CD8-positive, alpha-beta memory T cell (primary cell): ENCODE data around the gene KAT5. TPM values are rescaled to one million over a fixed set of nuclear protein-coding genes. Genes with fewer than 3 reads are reported as not detected.

Experiments used
- polyA plus RNA-seq: library from polyadenylated mRNA; unstranded; fragments of 300-500 nt; fragmentation: Illumina TruSeq; gene quantifications from one replicate; pipeline ENCODE4 v1.2.3, GENCODE V29; 2021
- total RNA-seq, 2 experiments: library from RNA; stranded (reverse); gene quantifications; one replicate each; pipeline ENCODE4 v1.2.3, GENCODE V29; 2021

The KAT5 gene
- total and polyA plus RNA-seq, 3 experiments from 2014 or later: 49.5 to 87.1 (median 79.9) TPM

Other genes with a start within 250 kb of the KAT5 start
- 1,000 to 10,000 TPM; 4,639 to 4,912 TPM for gene MALAT1, start 213.2 kb upstream of the KAT5 start, total RNA-seq
- 2,529 TPM for gene MALAT1, start 213.2 kb upstream of the KAT5 start, polyA plus RNA-seq
- gene SCYL1, start 187.2 kb upstream of the KAT5 start, total RNA-seq: 10 to 100 TPM; 85.1 to 88.5 TPM
- 42.1 TPM for gene SCYL1, start 187.2 kb upstream of the KAT5 start, polyA plus RNA-seq
- 10 to 100 TPM; 33.2 to 35.4 TPM for gene LTBP3, start 153.9 kb upstream of the KAT5 start, total RNA-seq
- gene LTBP3, start 153.9 kb upstream of the KAT5 start, polyA plus RNA-seq: 17.9 TPM
- gene ZNRD2, start 141.8 kb upstream of the KAT5 start, total RNA-seq: 10 to 100 TPM; 69.6 to 77.9 TPM
- gene ZNRD2, start 141.8 kb upstream of the KAT5 start, polyA plus RNA-seq: 81.4 TPM
- gene FAM89B, start 139.7 kb upstream of the KAT5 start, total RNA-seq: 10 to 100 TPM; 30.8 to 34.1 TPM
- gene FAM89B, start 139.7 kb upstream of the KAT5 start, polyA plus RNA-seq: 138 TPM
- gene EHBP1L1, start 136.2 kb upstream of the KAT5 start, total RNA-seq: 100 to 1,000 TPM in 1 of 2 experiments, 10 to 100 TPM in 1; 97.3 to 100 TPM
- 25.1 TPM for gene EHBP1L1, start 136.2 kb upstream of the KAT5 start, polyA plus RNA-seq
- gene KCNK7, start 116.5 kb upstream of the KAT5 start, total RNA-seq: under 1 TPM; 0.59 to 0.64 TPM
- gene KCNK7, start 116.5 kb upstream of the KAT5 start, polyA plus RNA-seq: not detected
- gene MAP3K11, start 98.0 kb upstream of the KAT5 start, total RNA-seq: 10 to 100 TPM; 61.6 to 65.5 TPM
- 23.5 TPM for gene MAP3K11, start 98.0 kb upstream of the KAT5 start, polyA plus RNA-seq
- gene PCNX3, start 96.5 kb upstream of the KAT5 start, total RNA-seq: 10 to 100 TPM; 46.4 to 53.1 TPM
- 8.5 TPM for gene PCNX3, start 96.5 kb upstream of the KAT5 start, polyA plus RNA-seq
- 100 to 1,000 TPM; 111 to 123 TPM for gene SIPA1, start 74.2 kb upstream of the KAT5 start, total RNA-seq
- 335 TPM for gene SIPA1, start 74.2 kb upstream of the KAT5 start, polyA plus RNA-seq
- gene RELA, start 49.3 kb upstream of the KAT5 start, total RNA-seq: 10 to 100 TPM; 87.3 to 89.7 TPM
- gene RELA, start 49.3 kb upstream of the KAT5 start, polyA plus RNA-seq: 76.0 TPM
- 100 to 1,000 TPM; 106 to 114 TPM for gene RNASEH2C, start 8.5 kb downstream of the KAT5 start, total RNA-seq
- gene RNASEH2C, start 8.5 kb downstream of the KAT5 start, polyA plus RNA-seq: 87.7 TPM
- gene AP5B1, start 68.7 kb downstream of the KAT5 start, total RNA-seq: 10 to 100 TPM; 16.2 to 17.4 TPM
- gene AP5B1, start 68.7 kb downstream of the KAT5 start, polyA plus RNA-seq: 18.1 TPM
- gene OVOL1, start 74.8 kb downstream of the KAT5 start, total RNA-seq: not detected
- not detected for gene OVOL1, start 74.8 kb downstream of the KAT5 start, polyA plus RNA-seq
- gene SNX32, start 121.7 kb downstream of the KAT5 start, total RNA-seq: 1 to 10 TPM; 2.0 to 2.8 TPM
- 0.77 TPM for gene SNX32, start 121.7 kb downstream of the KAT5 start, polyA plus RNA-seq
- gene CFL1, start 145.9 kb downstream of the KAT5 start, total RNA-seq: 1,000 to 10,000 TPM; 1,172 to 1,226 TPM
- 3,347 TPM for gene CFL1, start 145.9 kb downstream of the KAT5 start, polyA plus RNA-seq
- 10 to 100 TPM; 84.7 to 85.8 TPM for gene MUS81, start 148.2 kb downstream of the KAT5 start, total RNA-seq
- 35.2 TPM for gene MUS81, start 148.2 kb downstream of the KAT5 start, polyA plus RNA-seq
- gene EFEMP2, start 160.5 kb downstream of the KAT5 start, total RNA-seq: 1 to 10 TPM; 3.9 to 4.0 TPM
- 0.23 TPM for gene EFEMP2, start 160.5 kb downstream of the KAT5 start, polyA plus RNA-seq
- gene CTSW, start 167.6 kb downstream of the KAT5 start, total RNA-seq: 10 to 100 TPM; 40.9 to 44.3 TPM
- 1,046 TPM for gene CTSW, start 167.6 kb downstream of the KAT5 start, polyA plus RNA-seq
- 100 to 1,000 TPM; 121 to 123 TPM for gene FIBP, start 176.2 kb downstream of the KAT5 start, total RNA-seq
- 78.6 TPM for gene FIBP, start 176.2 kb downstream of the KAT5 start, polyA plus RNA-seq
- gene CCDC85B, start 178.4 kb downstream of the KAT5 start, total RNA-seq: 10 to 100 TPM; 81.3 to 86.7 TPM
- 94.4 TPM for gene CCDC85B, start 178.4 kb downstream of the KAT5 start, polyA plus RNA-seq
- gene FOSL1, start 188.1 kb downstream of the KAT5 start, total RNA-seq: 10 to 100 TPM; 26.4 to 26.9 TPM
- gene FOSL1, start 188.1 kb downstream of the KAT5 start, polyA plus RNA-seq: 0.51 TPM
- 10 to 100 TPM; 18.7 to 21.4 TPM for gene C11orf68, start 206.8 kb downstream of the KAT5 start, total RNA-seq
- 70.3 TPM for gene C11orf68, start 206.8 kb downstream of the KAT5 start, polyA plus RNA-seq
- gene DRAP1, start 207.2 kb downstream of the KAT5 start, total RNA-seq: 100 to 1,000 TPM in 1 of 2 experiments, 10 to 100 TPM in 1; 94.6 to 103 TPM
- 115 TPM for gene DRAP1, start 207.2 kb downstream of the KAT5 start, polyA plus RNA-seq
- not detected for gene TSGA10IP, start 233.2 kb downstream of the KAT5 start, total RNA-seq
- not detected for gene TSGA10IP, start 233.2 kb downstream of the KAT5 start, polyA plus RNA-seq
- gene SART1, start 249.5 kb downstream of the KAT5 start, total RNA-seq: 10 to 100 TPM; 69.9 to 70.2 TPM
- gene SART1, start 249.5 kb downstream of the KAT5 start, polyA plus RNA-seq: 50.1 TPM